Erythroblast (primary cell): Measurements from ENCODE around the gene MTHFR.

Experiments
- GATA1 ChIP-seq: IDR thresholded peaks from 2 replicates; pipeline ENCODE4 v1.6.1; 2011; ENCODE audit warnings: low read depth, mild to moderate bottlenecking, control low read depth, low read length, moderate library complexity
- POLR2A ChIP-seq: IDR thresholded peaks from 2 replicates; pipeline ENCODE4 v1.6.1; 2011; ENCODE audit warnings: mild to moderate bottlenecking, low read length

DNA sequence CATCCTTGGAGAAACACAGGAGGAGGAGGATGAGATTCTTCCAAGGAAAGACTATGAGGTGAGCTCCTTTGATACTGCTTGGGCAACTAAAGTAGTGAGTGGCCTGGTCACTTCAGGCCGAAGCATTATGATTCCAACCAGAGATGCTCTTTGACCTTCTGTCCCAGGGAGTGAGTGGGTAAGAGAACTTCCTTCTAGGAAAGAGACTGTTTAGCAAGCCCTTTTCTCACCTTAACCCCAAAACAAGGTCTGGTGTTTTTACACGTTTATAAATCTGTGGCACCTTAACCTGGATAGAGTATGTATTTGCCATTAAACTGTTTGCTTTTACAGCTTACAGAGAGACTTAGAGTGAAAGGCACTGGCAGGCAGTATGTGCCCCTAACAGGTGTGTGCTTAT lies 1.4 kb upstream of the MTHFR start:
- TF ChIP-seq POLR2A: no peak
- TF ChIP-seq GATA1: no peak
